NCI-H446 treated with DMSO at 0.1 percent for 48 hours (cell line): ENCODE measurements around the gene HDGF.
A peak's percentile ranks its signal among the peaks of the same experiment; 100 is the strongest.

Experiments used
- DNase-seq: peaks from one replicate; lab custom pipeline; 2025; lab: John Stamatoyannopoulos, UW

Gene HDGF

DNA sequence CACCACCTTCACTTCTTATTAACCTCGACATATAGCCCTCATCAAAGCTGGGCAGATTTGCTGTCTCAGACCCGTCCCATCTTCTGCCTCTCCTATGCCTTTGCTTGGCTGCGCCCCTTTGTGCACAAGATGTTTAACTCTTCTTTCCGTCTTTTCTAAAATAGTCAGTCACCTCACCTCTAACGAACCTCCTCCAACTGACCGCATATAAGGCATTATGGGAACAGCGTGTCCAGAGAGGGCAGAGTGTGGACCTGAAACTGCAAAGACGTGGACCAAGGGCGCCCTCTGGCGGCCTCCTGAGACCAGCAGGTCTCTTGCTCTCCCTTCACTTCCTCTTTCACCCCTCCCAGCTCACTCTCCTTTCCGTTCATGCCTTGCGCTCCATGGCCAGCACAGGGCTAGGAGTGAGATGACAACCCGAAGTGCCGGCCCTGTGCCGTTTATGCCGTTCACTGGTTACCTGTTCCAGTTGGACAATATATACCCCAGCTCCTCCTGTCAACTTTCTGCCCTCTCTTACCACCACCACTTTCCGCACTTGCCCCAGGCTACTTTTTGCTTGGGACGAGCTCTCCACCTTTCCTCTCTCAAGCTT, 25.7 kb downstream of the HDGF start:
- DNase-seq = peak; percentile 72

DNA sequence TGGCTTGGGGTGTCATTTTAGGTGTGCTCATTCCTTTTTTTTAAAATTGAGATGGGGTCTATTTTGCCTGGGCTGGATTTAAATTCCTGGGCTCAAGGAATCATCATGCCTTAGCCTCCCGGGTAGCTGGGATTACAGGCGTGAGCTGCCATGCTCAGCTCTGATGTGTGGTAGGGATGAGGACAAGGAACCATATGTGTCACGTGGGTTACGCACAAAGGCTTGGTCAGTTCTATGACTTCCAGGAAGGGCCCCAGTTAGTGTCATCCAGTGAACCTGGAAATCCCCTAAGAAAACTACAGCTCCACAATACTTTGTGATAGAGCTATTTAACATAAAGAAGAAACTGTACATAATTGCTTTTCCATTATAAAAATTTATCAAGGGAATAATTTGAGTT, 29.9 kb downstream of the HDGF start:
- DNase-seq = no peak

DNA sequence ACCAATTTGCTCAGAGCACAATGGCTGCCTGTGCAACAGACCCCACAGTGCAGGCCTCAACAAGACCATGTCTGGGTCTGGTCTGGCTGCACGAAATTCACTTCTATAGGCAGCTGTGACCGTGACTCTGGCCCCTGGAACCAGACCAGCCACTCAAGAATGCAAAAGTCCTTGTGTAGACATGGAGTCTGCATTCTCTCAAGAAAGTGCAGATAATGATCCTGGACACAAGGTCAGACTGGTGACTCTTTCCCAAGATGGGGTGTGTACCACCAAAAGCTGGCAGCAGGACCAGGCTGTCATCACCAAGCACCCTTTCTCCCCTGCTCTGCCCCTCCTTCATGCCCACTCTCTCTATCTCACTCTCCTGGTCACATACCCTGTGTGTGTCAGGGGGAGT, 30.3 kb downstream of the HDGF start:
- DNase-seq = no peak

DNA sequence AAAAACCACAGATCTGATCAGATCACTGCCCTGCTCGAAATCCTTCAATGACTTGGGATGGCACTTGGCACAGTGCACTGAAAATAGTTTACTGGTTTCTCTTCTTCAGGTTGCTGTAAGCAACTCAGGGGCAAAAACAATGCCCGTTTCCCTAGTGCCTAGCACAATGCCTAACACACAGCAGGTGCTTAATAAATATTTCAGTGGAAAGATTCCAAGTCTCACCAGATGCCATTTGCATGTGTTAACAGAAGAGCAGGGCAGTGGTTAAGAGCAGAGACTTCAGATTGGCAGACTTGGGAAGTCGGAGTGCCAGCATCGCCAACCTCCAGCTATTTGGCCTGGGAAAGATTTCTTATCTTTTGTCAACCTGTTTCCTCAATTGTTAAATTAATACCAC, 34.1 kb downstream of the HDGF start:
- no peak for DNase-seq

DNA sequence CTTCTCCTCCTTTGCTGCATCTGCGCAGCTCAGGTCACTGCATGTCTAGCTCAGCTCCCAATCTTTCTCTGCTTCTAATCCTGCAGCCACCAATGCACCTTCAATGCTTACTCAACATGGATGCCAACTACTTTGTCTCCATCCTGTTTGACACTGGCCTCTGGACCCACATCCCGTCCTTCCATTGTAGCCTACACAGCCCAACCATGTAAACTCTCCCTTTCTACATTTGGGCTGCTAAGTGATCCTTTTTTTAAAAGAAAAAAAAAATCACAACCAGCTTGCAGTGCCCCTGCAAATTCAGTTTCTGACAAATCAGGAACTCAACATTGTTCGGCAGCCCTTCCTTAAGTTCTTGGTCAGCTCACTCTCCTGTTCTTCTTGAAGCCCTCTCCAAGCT, 36.6 kb downstream of the HDGF start:
- DNase-seq = no peak

DNA sequence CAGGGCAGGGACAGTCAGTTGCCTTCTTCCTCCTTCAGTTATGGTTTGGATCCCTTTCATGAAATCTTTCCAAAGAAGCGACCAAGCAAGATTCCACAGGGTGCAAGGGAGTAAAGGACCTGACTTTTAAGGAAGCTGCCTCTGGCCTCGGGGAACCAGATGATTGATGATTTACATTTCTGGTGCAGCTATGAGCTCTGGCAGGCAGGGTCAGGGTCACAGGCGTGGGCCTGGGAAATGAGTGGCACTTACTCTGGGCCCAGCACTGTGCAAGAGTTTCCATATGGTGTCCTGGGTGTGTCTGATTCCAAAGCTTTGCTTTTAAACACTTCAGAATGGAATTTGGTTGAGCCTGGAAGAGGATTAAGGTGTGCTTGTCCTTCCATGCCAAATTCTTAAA, 38.8 kb downstream of the HDGF start:
- no peak for DNase-seq

DNA sequence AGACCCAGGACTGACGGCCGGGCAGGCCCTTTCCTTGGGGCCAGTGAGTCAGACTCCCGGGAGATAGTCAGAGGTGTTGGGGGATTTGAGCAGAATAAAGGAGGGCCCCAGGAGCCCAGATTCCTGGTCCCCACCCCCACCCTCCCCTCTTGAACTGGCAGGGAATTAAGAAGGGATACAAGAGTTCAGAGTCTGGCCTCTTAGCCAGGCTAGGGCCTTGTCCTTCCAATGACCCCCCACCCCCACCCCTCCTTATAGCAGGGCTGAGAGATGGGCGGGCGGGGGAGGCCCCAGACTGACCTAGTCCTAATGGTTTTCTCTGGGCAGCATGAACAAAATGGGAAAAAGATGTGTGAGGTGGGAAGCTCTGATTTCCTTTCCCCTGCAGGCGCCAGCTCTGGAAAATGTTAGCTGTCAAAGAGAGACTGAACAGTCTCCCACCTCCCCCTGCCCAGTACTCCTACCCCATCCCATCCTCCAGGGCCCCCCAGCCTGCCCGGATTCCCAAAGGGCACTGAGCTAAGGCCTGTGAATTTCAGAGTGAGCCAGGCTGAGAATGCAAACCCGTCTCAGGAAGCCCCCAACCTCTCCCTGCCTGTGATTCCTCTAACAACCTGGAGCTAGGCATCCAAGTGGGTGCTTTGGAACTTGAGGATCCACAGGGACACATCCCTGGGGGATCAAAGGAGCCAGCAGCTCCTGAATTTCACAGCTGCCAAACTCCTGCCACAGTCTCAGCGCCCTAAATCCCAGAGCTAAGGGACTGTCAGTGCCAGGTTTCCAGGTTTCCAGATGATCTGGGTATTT, 40.3 kb downstream of the HDGF start:
- DNase-seq = no peak

DNA sequence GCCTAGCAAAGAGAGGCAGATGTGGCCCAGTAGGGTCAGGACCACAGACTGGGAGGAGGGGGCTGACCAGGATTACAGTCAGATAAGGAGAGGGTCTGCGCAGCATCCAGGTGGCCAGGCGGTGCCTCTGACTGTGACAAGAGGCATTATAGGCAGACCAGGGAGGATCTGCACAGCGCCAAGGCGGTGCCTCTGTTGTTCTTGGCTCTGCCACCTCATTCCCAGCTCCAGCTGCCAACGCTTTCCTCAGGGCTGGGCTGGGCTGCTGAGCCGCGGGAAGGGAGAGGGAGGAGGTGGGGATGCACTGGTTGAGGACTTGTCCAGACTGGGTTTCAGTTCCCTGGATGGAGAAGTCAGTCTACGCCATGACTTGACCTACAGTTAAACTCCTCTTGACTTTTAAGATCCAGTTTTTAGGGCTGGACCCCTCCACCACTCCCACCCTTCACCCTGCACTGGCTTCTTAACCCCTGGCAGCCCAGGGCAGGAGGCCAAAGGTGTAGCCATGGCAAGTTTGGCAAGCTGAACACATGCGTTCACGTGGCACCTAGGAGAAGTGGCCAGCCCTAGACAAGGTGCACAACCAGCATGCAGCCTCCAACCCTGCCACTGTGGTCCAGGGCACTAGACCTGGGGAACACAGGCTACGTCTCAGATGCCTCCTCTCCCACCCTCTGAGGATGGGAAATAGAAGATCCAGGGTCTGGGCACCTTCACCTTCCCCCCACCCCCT, 41.6 kb downstream of the HDGF start:
- peak; percentile 65 for DNase-seq

DNA sequence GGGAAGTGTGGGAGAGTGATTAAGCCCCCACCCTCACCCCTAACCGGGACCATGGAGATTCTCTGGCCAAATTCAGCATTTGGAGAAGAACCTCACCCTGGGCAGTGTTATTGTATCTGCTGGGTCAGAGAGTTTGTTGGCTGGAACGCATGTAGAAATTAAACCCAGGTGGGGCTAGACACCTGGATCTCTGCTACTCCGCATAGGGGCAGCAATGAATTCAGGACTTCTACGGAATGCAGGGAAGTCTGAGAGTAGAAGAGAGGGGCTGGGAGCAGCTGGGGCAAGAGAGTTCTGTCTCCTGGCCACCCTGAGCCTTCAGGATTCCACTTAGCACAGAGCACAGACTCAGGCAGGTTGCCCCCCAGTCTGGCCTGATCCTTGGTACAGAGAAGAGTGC, 42.4 kb downstream of the HDGF start:
- no peak for DNase-seq

DNA sequence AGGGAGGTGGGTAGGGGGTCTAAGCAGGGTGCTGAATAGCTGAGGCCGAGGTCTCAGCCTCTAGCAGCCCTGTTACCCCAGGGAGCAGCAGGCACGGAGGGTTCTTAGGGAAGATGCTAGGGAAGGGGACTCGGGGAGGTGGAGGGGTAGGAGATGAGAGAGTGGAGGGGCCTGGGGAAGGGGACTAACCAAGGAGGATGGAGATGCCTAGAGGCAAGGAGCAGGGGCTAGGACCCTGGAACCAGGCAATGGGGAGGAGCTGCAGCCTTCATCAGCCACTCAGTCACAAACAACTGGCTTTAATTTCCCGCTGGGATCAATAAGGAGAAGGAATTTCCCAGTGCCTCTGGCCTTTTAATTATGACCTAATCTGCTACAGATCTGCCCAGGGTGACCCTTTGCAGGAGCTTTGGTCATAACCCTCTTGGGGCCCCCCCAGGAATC, 43.2 kb downstream of the HDGF start:
- no peak for DNase-seq

DNA sequence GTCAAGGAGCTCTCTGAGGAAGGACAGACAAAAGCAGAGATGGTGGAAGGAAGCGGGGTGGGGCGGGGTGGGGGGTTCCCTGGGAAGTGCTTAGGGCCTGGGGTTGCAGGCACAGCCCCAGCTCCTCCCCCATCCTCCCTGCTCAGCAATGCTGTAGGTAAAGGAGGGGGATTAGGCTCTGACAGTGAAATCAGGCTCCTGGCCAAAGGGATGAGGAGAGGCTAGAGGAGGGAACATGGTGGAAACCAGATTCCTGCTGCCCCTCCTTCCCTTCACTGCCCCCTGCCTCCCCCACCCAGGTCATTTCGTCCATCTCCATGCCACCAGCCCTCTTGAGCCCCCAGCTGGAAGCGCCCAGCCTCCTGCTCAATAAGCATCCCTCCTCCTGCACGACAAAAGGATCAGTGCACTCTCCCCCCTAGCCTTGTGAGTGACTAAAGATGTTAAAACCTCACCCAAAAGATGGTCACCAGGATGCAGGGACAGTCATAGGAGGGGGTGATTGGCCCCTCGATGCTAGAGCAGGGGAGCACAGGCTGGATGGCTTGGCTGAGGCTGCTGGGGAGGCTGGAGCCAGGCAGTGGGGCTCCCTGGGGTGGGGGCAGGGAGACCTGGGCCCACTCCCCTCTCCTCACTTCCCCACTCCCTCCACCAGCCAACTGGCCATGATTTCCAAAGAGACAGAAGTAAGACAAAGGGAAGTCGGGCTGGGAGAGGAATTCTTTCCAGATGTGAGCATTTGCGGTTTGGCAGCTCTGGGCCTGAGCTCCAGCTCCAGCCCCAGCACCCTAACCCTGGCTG, 43.9 kb downstream of the HDGF start:
- no peak for DNase-seq

DNA sequence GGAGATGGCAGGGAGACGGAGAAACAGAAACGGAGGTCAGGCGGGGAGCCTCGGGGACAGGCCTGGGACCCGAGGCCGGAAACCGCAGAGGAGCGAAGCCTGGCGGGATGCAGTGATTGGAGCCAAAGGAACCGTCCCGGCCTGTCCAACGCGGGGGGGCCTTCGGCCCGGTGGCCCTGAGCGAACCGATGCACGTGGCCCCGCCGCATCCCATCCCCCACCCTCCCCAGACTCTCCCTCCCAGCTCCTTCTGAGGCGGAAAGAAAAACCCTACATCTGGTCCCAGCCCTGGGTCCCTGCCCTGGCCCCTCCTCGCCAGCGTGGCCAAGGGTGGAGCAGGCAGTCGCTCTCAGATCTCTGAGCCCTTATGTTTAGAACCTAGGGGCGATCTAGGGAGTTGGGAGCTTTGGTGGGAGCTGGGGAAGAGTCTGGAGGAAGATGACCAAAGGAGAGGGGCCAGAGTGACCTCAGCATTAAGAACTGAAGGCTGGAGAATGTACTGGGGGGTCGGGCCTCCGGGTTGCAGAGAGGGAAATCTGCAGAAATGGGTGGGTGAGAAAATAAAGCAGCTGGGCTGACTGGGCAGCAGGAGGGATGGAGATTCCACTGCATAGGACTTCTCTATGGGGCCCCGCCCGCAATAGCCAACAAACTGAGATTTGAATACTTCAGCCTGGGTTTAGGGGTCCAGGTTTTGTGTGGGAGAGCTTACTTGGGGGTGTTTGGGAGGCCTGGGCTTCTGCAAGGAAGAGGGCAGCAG, 44.6 kb downstream of the HDGF start:
- DNase-seq = no peak

DNA sequence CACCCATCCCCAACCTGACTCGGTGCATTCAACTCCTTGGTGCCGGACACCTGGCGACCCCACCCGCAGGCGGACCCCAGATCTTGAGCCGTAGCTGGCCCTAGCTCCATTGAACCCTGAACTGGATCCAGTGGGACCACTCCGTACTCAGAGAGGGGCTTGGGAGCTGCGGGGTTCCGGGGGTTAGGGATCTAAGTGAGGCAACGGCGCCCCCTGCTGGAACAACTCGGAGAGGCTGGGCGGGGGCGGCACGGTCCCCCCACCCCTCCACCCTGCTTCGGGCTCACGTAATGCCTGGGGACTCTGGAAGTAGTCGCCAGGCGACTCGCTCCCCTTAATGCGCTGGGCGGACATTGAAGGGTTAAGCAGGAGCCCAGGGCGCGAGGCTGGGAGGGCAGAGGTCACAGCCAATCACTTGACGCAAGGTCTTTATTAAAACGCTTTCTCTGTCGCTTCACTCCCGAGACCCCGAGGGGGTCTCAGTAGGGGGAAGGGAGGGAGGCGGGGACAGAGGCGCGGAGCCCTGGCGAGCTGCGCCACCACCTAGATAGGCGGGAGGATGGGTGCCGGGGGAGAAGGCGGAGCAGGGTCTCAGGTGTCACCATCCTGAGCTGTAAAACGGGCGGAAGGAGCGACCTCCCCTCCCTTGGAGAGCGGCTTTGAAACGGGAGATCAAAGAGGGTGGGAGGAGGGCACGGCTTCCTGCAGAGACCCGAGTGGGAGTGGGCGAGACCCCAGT, 45.4 kb downstream of the HDGF start:
- no peak for DNase-seq

DNA sequence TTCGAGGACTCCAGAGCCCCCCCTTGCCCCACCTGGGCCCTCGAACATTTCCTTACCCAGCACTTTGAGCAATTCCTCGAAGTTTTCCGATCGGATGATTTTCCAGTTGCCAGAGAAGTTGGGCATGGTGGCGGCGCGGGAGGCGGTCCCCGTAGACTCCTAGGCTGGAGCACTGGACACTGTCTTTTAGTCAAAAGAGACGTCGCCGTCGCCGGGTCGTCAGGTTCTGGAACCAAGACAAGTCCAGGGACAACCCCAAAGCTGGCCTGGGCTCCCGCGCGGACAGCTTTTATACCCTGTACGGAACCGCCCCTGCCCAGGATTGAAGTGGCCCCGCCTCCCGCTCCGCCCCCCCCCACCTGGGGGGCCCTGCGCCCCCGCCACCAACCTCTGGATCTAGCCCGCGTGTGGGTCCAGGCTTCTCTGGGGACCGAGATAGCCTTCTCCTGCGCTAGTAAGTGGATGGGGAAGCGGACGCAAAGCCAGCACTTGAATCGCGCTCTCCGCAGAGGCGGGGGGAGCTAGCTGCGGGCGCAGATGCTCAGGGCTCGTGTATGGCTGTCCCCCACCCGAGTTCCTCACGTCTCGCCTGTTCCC, 46.1 kb downstream of the HDGF start, which contains the start of gene CRABP2:
Gene CRABP2 (minus strand): TSS at position 263 of the 597 bp plus-strand sequence. CDS start 137 bp downstream, at position 126.
- DNase-seq = no peak

DNA sequence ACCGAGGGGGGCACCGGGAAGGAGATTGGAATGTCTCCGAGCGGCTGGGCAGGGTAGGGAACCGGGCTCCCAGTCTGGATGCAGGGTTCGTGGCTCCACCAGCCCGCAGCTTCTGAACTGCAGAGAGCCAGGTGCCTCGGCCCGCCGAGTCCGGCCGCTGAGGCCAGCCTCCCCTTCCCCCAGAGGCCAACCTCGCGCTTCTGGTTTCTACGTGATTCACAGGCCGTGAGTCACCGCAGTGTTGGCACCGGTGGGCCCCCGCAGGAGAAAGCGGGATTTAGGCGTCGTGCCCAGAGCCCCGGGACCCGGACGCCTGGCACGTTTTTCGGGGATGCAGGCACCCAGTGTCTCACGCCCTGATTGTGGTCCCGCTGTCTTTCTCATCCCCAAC, 46.5 kb downstream of the HDGF start:
- DNase-seq = no peak

DNA sequence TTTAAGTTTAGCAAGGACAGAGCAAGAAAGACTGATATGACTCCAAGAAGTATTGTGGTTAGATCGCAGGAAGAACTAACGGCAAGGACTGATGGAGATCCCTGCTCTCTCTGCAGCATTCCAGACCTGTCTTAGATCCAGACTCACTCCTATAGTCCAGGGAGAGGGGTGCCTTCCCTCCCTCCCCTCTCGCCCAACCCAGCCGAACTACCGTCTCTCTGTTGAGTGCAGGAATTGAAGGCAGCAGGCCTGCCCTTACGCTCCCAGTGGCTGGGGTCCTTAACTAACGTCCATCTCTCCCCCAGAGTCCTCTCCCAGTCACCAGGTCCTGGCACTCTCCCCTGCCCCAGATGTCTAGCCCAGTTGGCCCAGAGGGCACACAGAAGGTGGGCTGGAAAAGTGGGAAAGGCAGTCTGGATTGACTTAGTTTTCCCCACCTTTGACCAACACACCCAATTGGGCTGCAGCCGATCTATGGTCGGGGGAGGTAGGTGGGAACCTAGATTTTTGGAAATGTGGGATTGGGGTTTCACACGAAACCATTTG, 47.2 kb downstream of the HDGF start:
- no peak for DNase-seq

DNA sequence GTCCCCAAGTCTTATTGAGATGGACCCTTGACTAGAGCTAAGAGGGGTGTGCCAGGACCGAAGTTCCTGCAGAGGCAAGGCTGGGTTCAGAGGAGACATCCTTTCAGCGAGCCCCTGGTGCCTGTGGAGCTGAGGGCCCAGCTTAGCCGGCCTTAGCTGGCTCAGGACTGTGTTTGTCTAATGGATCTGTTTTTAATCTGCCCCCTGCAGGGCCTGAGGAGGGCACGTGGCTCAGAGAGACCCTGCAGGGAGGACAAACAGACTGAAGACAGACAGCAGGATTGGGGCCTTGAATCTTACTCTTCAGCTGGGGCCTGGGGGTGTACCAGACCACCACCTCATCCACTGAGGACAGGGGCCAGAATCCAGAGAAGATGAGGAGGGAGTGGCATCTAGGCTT, 47.7 kb downstream of the HDGF start:
- DNase-seq = no peak

DNA sequence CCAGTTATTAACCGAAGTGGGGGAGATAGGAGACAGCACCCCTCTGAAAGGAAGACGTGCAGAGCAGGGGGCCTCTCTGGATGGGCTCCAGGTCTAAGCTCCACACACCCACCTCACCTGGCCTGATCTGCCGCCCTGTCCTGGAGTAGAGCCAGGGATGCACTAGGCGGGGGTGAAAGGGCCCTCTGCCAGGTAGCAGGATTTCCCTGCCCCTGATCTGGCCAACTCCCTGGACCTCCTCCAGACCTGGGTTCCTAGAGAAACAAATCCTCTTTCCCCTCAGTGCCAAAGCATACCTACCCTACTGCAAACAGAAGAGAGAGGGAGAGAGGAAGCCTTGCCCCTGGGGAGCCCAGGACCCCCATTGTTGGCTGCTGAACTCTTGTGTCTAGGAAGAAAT, 48.1 kb downstream of the HDGF start:
- DNase-seq = no peak

DNA sequence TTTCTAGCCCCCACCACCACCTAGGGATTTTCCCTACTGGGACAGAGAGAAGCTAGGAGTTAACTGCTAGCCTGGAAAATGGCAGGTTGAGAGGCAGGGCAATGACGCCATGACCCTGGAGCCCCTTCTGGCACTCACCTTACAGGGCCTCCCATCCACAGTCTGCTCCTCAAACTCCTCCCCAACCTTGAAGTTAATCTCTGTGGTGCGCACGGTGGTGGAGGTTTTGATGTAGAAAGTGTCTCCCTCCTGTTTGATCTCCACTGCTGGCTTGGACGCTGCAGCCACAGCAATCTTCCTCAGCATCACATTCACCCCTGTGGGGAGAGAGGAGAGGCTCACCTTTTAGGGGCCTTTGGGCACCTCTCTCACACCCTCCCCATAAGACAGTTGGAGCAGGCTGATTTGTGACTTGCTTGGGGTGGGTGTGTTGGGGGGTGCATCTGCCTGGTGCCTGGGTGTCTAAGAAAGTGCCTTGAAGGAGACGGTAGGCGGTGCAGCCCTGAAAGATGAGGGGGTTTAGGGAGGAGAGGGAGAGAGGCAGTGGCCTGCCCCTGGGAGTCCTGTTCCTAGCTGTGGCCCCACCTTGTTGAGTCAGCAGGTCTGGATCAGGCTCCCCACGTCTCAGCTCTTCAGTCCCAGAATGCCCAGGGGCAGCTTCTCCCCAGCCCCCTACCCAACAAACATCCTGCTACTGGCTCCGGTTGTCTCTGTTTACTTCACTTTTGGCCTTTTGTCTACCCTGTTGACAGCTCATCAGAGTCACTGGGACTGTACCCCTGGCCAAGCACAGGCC, 50.5 kb downstream of the HDGF start:
- no peak for DNase-seq
